DND-41 (cell line): ENCODE results near the gene UBAC1.

Experiments
- ATAC-seq: fragments of 200-7000 bp; cut with Tn5 transposase; 3 replicates; pipeline ENCODE4 v1.9.1; 2021; ENCODE audit warnings: low read depth; ENCODE audit not compliant: insufficient read depth
- DNase-seq: peaks from one replicate; pipeline ENCODE4 v3.0.0-alpha.2; 2020
- H2AFZ ChIP-seq: 2 replicates; pipeline ENCODE4 v1.6.0; 2012; ENCODE audit warnings: low read depth, low read length
- H3K27ac ChIP-seq: 2 replicates; pipeline ENCODE4 v1.5.1; 2012; ENCODE audit warnings: low read length, inconsistent platforms
- H3K27me3 ChIP-seq: fragments of 200-600 bp; sonication (generic); 2 replicates; pipeline ENCODE4 v1.6.0; 2012; ENCODE audit warnings: low read length, mild to moderate bottlenecking, inconsistent platforms; ENCODE audit not compliant: insufficient read depth, poor library complexity
- H3K36me3 ChIP-seq: 2 replicates; pipeline ENCODE4 v1.5.1; 2012; ENCODE audit warnings: low read length, inconsistent platforms; ENCODE audit not compliant: insufficient read depth
- H3K4me1 ChIP-seq: 2 replicates; pipeline ENCODE4 v1.5.1; 2012; ENCODE audit warnings: mild to moderate bottlenecking, low read length; ENCODE audit not compliant: insufficient read depth
- H3K4me2 ChIP-seq: 2 replicates; pipeline ENCODE4 v1.6.0; 2012; ENCODE audit warnings: mild to moderate bottlenecking, moderate library complexity, low read length, inconsistent platforms; ENCODE audit not compliant: insufficient read depth
- H3K4me3 ChIP-seq, 2 experiments: fragments of 200-600 bp in 1 of 2; shearing (Covaris generic) in 1 of 2; 2 replicates each; pipeline ENCODE4 v1.5.1; 2012 to 2016; ENCODE audit warnings: inconsistent platforms in 2 of 2, low read length in 2 of 2, mild to moderate bottlenecking in 2 of 2, low read depth in 1 of 2, moderate library complexity in 1 of 2
- H3K79me2 ChIP-seq: 2 replicates; pipeline ENCODE4 v1.6.0; 2012; ENCODE audit warnings: low read length, inconsistent platforms; ENCODE audit not compliant: insufficient read depth
- H3K9ac ChIP-seq: 2 replicates; pipeline ENCODE4 v1.6.0; 2012; ENCODE audit warnings: low read depth, mild to moderate bottlenecking, inconsistent platforms, low read length, moderate library complexity
- H3K9me3 ChIP-seq: 2 replicates; pipeline ENCODE4 v1.5.1; 2012; ENCODE audit warnings: low read length, moderate library complexity, mild to moderate bottlenecking, inconsistent platforms; ENCODE audit not compliant: insufficient read depth, severe bottlenecking
- H4K20me1 ChIP-seq: 2 replicates; pipeline ENCODE4 v1.6.0; 2012; ENCODE audit warnings: low read length; ENCODE audit not compliant: insufficient read depth
- CTCF ChIP-seq: IDR thresholded peaks from 2 replicates; pipeline ENCODE4 v1.5.1; 2012; ENCODE audit warnings: borderline replicate concordance, low read length, moderate library complexity, mild to moderate bottlenecking; ENCODE audit not compliant: poor library complexity, severe bottlenecking; ENCODE audit errors: extremely low read depth
- EZH2 ChIP-seq: IDR thresholded peaks from 3 replicates; pipeline ENCODE4 v1.6.1; 2012; ENCODE audit warnings: borderline replicate concordance, low read depth, mild to moderate bottlenecking, moderate library complexity, low read length, inconsistent platforms; ENCODE audit not compliant: severe bottlenecking

The UBAC1 gene

GRCh38 chr9:136007276-136007933 lies 46.2 kb upstream of the UBAC1 start:
- no peak overlapping the region for H3K4me2 ChIP-seq
- H3K4me1 ChIP-seq = no peaks in the 10 kb centered on the region
- H2AFZ ChIP-seq = no peak overlapping the region
- no peak overlapping the region for H3K4me3 ChIP-seq
- no peaks in the 10 kb centered on the region for H3K36me3 ChIP-seq
- no peak overlapping the region for H3K27ac ChIP-seq
- TF ChIP-seq CTCF (no peak), EZH2 (no peak)
- H3K9me3 ChIP-seq = no peaks in the 10 kb centered on the region
- ATAC-seq = no peak
- no peaks in the 10 kb centered on the region for H3K27me3 ChIP-seq
- DNase-seq = no peak
- no peak overlapping the region for H3K9ac ChIP-seq
- no peaks in the 10 kb centered on the region; the same call in 1 of the 2 replicates for H4K20me1 ChIP-seq
- no peaks in the 10 kb centered on the region for H3K79me2 ChIP-seq

DNA sequence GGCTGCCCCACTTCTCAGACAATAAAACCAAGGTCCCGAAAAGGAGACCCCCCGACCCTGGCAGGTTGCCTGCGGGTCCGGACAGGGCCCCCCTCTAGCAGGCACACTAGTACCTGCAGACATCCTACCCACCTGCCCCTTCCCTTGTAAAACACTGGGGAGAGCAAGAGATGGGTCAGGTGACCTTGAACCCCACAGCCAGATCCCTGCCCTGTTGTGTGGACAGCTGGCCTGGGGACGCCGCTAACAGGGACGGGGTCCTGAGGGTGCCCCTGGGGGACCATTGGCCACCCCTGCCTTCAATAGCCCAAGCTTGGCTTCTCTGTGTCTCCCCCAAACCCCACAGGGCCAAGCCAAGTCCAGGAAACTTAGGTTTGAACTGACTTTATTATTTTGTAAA lies 45.0 kb upstream of the UBAC1 start:
- Histone ChIP-seq H2AFZ (no peak overlapping the region), H3K36me3 (no peaks in the 10 kb centered on the region), H3K27ac (no peak overlapping the region), H3K4me1 (no peaks in the 10 kb centered on the region), H3K9me3 (no peaks in the 10 kb centered on the region), H3K4me3 (no peak overlapping the region), H3K27me3 (no peaks in the 10 kb centered on the region), H3K4me2 (no peak overlapping the region), H3K79me2 (no peaks in the 10 kb centered on the region), H4K20me1 (no peaks in the 10 kb centered on the region; the same call in 1 of the 2 replicates), H3K9ac (no peak overlapping the region)
- ATAC-seq (no peak), DNase-seq (no peak)
- TF ChIP-seq EZH2 = no peak
- no peak for TF ChIP-seq CTCF

DNA sequence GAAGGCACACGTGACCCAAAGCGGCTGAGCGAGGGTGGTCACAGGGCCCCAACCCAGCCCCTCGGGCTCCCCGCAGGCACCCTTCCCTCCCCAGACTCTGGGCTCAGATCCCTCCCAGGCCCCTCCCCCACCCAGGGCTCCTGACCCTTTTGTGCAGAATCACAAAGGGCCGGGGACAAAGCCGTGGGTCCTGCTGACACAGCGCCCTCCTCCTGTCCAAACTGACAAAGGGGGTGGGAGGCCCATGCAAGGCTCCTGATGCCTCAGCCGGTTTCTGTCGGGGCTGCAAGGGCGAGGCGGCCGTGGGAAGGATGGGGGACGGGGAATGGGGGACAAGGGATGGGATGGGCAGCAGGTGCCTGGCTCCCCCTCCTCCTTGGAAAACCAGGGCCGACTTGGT lies 43.5 kb upstream of the UBAC1 start:
- no peaks in the 10 kb centered on the region for H3K27me3 ChIP-seq
- no peak overlapping the region for H3K4me3 ChIP-seq
- no peaks in the 10 kb centered on the region for H3K9me3 ChIP-seq
- DNase-seq = no peak
- no peaks in the 10 kb centered on the region for H3K4me1 ChIP-seq
- H3K27ac ChIP-seq = no peak overlapping the region
- no peak for TF ChIP-seq EZH2
- no peak for TF ChIP-seq CTCF
- H4K20me1 ChIP-seq = no peaks in the 10 kb centered on the region; the same call in 1 of the 2 replicates
- H2AFZ ChIP-seq = no peak overlapping the region
- H3K79me2 ChIP-seq = no peaks in the 10 kb centered on the region
- H3K4me2 ChIP-seq = no peak overlapping the region
- H3K9ac ChIP-seq = no peak overlapping the region
- H3K36me3 ChIP-seq = no peaks in the 10 kb centered on the region
- ATAC-seq = no peak

DNA sequence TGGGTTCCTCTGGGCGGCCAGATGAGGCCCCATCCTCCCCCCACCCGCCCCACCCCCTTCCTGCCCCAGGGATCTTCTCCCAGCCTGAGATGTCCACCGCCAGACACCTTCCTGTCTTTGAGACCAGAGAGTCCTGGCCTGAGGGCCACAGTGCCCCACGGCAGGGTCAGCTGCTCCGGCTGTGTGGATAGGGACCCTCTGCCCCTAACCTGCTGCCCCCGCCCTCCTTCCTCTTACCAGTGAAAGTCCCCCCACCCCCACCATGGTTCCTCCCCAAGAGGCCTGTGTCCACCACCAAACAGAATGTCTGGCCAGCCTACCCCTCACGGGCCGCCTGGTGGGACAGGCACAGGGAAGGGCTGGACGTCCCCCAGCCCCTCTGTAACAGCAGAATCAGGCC lies 43.0 kb upstream of the UBAC1 start:
- H3K9ac ChIP-seq = no peak overlapping the region
- ATAC-seq = no peak

More for the DNA sequence above, 43.0 kb upstream of the UBAC1 start:
- Histone ChIP-seq H3K4me2 (no peak overlapping the region), H3K4me3 (no peak overlapping the region), H3K27me3 (no peaks in the 10 kb centered on the region), H4K20me1 (no peaks in the 10 kb centered on the region; the same call in 1 of the 2 replicates), H3K27ac (no peak overlapping the region), H3K36me3 (no peaks in the 10 kb centered on the region), H3K4me1 (no peaks in the 10 kb centered on the region), H3K79me2 (no peaks in the 10 kb centered on the region), H2AFZ (no peak overlapping the region), H3K9me3 (no peaks in the 10 kb centered on the region)
- no peak for DNase-seq
- TF ChIP-seq CTCF (no peak), EZH2 (no peak)
